Measurements from ENCODE around the gene XAGE2. TPM values are rescaled to one million over a fixed set of nuclear protein-coding genes. Genes with fewer than 3 reads are reported as not detected.

The XAGE2 gene
- total and polyA plus RNA-seq, 4 donors, result not detected

DNA sequence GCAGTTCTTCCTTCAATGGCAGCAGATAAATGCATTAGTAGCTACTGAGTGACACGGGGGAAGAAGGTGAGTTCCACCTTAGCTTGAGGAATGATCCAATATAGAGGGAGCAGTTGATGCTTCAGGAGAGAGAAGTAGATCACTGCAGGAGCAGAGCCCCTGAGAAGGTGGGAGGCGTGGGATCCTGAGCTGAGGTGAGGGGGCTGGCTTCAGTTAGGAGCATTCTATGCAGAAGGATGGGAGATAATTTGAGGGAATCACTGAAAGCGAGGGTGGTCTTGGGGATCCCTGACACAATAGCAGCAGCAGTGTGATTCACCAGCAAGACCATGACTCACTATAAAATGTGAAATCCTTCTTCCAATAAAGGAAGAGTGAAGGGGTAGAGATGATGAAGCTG, 48.0 kb downstream of the XAGE2 start:
- Histone ChIP-seq H3K27ac (ENCODE audit: low read depth in 1 of 2, low read length in 2 of 2) (no peak overlapping the region), H3K9me3 (ENCODE audit: control insufficient read depth in 4 of 4, low read length in 3 of 4) (no peaks in the 10 kb centered on the region), H3K27me3 (ENCODE audit: control insufficient read depth in 4 of 4, insufficient read depth in 4 of 4, low read length in 3 of 4) (no peaks in the 10 kb centered on the region), H3K4me1 (ENCODE audit: control insufficient read depth in 4 of 4, insufficient read depth in 4 of 4, low read length in 3 of 4) (no peaks in the 10 kb centered on the region), H3K9ac (ENCODE audit: low read depth in 1 of 2, low read length in 2 of 2) (no peak overlapping the region), H3K4me3 (ENCODE audit: low read depth in 1 of 3, low read length in 3 of 3) (no peak overlapping the region), H3K36me3 (ENCODE audit: control insufficient read depth in 4 of 4, insufficient read depth in 3 of 4, low read depth in 1 of 4, low read length in 3 of 4) (no peaks in the 10 kb centered on the region)
- 87% methylated on average over 3 of the region's 3 CpGs for WGBS
- DNase-seq (ENCODE audit: low spot score), result no peak
- no peak for TF ChIP-seq SP1 (IDR thresholded peaks at IDR 0.05)
- TF ChIP-seq ATF3 (IDR thresholded peaks at IDR 0.05), result no peak
- TF ChIP-seq, protein P1, sequence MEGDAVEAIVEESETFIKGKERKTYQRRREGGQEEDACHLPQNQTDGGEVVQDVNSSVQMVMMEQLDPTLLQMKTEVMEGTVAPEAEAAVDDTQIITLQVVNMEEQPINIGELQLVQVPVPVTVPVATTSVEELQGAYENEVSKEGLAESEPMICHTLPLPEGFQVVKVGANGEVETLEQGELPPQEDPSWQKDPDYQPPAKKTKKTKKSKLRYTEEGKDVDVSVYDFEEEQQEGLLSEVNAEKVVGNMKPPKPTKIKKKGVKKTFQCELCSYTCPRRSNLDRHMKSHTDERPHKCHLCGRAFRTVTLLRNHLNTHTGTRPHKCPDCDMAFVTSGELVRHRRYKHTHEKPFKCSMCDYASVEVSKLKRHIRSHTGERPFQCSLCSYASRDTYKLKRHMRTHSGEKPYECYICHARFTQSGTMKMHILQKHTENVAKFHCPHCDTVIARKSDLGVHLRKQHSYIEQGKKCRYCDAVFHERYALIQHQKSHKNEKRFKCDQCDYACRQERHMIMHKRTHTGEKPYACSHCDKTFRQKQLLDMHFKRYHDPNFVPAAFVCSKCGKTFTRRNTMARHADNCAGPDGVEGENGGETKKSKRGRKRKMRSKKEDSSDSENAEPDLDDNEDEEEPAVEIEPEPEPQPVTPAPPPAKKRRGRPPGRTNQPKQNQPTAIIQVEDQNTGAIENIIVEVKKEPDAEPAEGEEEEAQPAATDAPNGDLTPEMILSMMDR (IDR thresholded peaks at IDR 0.05; ENCODE audit: low read depth, low read length, missing input control), result no peak
- TF ChIP-seq HNF4G (IDR thresholded peaks at IDR 0.05), result no peak
- TF ChIP-seq TAF1 (conservative IDR thresholded peaks at IDR 0.05), result no peak
- TF ChIP-seq RAD21 (IDR thresholded peaks at IDR 0.05), result no peak
- TF ChIP-seq NR2F2 (IDR thresholded peaks at IDR 0.05), result no peak
- TF ChIP-seq RXRA (IDR thresholded peaks at IDR 0.05), result no peak
- TF ChIP-seq EGR1 (IDR thresholded peaks at IDR 0.05; ENCODE audit: low read depth in 2 of 2), result no peak
- TF ChIP-seq YY1 (IDR thresholded peaks at IDR 0.05), result no peak
- no peak for TF ChIP-seq FOXA1 (IDR thresholded peaks at IDR 0.05)
- no peak for TF ChIP-seq GABPA (IDR thresholded peaks at IDR 0.05 in 1 of 2, conservative IDR thresholded peaks at IDR 0.05 in 1 of 2)
- no peak for TF ChIP-seq JUND (IDR thresholded peaks at IDR 0.05)
- no peak for TF ChIP-seq REST (IDR thresholded peaks at IDR 0.05)
- no peak for TF ChIP-seq HNF4A (conservative IDR thresholded peaks at IDR 0.05)

- Histone ChIP-seq H3K4me1 (ENCODE audit: control insufficient read depth in 4 of 4, insufficient read depth in 4 of 4, low read length in 3 of 4) (no peaks in the 10 kb centered on the region), H3K27ac (ENCODE audit: low read depth in 1 of 2, low read length in 2 of 2) (no peak overlapping the region), H3K9me3 (ENCODE audit: control insufficient read depth in 4 of 4, low read length in 3 of 4) (no peaks in the 10 kb centered on the region), H3K36me3 (ENCODE audit: control insufficient read depth in 4 of 4, insufficient read depth in 3 of 4, low read depth in 1 of 4, low read length in 3 of 4) (no peaks in the 10 kb centered on the region), H3K9ac (ENCODE audit: low read depth in 1 of 2, low read length in 2 of 2) (no peak overlapping the region), H3K27me3 (ENCODE audit: control insufficient read depth in 4 of 4, insufficient read depth in 4 of 4, low read length in 3 of 4) (no peaks in the 10 kb centered on the region), H3K4me3 (ENCODE audit: low read depth in 1 of 3, low read length in 3 of 3) (no peak overlapping the region)
- no peak for TF ChIP-seq EGR1 (IDR thresholded peaks at IDR 0.05; ENCODE audit: low read depth in 2 of 2)
- TF ChIP-seq ATF3 (IDR thresholded peaks at IDR 0.05), result no peak
- TF ChIP-seq, protein P2, sequence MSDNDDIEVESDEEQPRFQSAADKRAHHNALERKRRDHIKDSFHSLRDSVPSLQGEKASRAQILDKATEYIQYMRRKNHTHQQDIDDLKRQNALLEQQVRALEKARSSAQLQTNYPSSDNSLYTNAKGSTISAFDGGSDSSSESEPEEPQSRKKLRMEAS (IDR thresholded peaks at IDR 0.05), result no peak
- no peak for TF ChIP-seq SP1 (IDR thresholded peaks at IDR 0.05)
- no peak for TF ChIP-seq YY1 (IDR thresholded peaks at IDR 0.05)
- TF ChIP-seq JUND (IDR thresholded peaks at IDR 0.05), result no peak
- WGBS, result 94% methylated on average over 8 of the region's 8 CpGs
- DNase-seq (ENCODE audit: low spot score), result no peak
Measured at GRCh38 chrX:52420824-52421443, 52.1 kb downstream of the XAGE2 start.
